ENCODE results near the gene IL13.

IL13 gene

DNA sequence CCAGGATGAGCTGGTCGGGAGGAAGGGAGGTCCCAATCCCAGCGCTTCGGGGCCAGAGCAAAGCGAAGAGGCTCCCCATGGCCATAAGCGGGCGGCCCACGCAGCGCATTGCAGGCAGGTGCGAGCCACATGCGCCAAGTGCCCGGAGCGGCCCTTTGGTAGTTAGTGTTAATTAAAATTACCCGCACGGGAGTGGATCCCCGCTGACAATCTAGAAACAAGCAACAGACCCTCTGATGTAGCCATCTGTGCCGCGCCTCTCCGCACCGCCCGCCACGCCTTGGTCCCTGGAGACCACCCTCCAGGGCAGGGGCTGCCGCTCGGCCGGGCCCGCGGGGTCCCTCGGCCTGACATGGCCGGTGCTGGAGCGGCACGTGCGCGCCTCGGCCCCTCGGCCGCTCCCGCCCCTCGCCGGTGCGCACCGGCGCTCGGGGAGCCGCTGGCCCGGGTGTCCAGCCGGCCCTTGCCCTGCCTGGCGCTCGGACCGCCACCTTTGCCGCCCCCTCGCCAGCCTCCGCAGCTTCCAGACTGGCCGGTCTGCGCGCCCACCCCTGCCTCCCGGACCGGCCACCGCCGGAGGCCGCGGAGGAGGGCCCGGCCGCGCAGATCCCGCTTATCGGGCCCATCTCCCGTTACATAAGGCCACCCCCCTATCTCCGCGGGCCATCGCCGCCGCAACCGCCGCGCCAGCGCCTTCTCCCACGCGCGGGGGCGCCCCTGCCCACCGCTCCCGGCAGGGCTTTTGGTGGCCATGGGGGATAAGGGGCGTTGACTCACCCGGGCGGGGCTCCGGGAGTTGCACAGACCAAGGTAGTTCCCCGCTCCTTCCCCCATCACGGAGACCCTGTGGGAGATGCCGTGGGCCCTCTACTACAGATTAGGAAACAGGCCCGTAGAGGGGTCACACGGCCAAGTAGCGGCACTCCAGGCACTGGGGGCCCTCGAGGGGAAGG lies 1.9 kb upstream of the IL13 start:
- DNase-seq (ENCODE audit: low spot score), result peak; percentile 42

- DNase-seq (ENCODE audit: low spot score), result no peak
Measured at GRCh38 chr5:132656774-132657355, 1.1 kb upstream of the IL13 start.

DNA sequence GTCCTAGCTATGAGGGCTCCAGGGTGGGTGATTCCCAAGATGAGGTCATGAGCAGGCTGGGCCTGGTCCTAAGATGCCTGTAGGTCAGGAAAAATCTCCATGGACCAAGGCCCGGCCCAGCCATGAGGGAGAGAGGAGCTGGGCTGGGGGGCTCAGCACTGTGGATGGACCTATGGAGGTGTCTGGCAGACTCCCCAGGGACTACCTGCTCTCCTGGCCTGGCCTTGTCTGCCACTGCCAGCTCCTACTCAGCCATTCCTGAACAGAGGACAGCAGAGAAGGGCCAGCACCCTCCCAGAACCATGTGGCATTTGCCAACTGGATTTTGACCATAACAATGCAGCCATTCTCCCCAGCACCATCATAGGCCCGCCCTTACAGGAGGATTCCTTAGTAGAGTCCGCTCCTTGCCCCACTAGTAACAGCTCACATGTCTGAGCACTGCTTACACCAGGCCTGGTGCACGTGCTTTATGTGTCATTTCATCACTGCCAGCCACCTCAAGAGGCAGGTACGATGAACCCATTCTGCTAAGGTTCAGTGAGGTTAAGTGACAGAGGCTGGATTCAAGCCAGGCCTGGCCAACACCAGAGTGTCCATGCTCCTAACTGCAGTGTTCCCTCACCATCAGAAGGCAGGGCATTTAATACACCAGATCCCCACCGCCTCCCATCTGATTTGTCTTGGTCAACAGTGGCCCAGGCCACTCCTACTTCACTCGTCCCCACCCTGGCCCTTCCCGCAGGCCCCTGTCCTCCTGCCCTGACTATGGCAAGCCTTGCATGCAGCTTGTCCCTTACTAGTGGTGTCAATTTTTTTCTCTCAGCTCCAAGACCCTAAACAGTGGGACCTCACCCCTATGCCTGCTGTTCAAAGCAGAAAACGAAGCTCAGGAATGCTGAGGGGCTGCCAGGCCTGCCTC lies 669 bp downstream of the IL13 start:
- DNase-seq (ENCODE audit: low spot score), result no peak

GRCh38 chr5:132659598-132660493 lies 1.9 kb downstream of the IL13 start:
- no peak for DNase-seq (ENCODE audit: low spot score)

- no peak for DNase-seq (ENCODE audit: low spot score)
Measured at GRCh38 chr5:132661231-132662003, 3.4 kb downstream of the IL13 start.

DNA sequence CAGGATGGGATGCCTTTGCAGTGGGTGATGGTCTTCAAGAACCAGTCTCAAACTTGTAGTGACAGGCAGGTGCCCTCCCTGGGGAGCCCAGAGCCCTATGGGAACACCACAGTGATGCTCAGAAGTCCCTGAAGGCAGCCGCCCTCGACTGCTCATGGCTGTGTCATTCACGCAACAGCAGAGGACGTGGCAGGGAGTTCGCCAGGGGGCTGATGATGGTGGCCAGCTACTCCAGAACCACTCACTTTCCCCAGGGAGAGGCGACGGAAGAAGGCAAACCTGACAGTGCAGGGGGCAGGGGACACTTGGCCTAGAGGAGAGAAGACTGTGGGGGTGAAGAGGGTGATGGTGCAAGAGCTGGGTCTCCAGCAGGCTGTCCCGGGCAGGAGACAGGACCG lies 4.0 kb downstream of the IL13 start:
- DNase-seq (ENCODE audit: low spot score), result no peak

DNA sequence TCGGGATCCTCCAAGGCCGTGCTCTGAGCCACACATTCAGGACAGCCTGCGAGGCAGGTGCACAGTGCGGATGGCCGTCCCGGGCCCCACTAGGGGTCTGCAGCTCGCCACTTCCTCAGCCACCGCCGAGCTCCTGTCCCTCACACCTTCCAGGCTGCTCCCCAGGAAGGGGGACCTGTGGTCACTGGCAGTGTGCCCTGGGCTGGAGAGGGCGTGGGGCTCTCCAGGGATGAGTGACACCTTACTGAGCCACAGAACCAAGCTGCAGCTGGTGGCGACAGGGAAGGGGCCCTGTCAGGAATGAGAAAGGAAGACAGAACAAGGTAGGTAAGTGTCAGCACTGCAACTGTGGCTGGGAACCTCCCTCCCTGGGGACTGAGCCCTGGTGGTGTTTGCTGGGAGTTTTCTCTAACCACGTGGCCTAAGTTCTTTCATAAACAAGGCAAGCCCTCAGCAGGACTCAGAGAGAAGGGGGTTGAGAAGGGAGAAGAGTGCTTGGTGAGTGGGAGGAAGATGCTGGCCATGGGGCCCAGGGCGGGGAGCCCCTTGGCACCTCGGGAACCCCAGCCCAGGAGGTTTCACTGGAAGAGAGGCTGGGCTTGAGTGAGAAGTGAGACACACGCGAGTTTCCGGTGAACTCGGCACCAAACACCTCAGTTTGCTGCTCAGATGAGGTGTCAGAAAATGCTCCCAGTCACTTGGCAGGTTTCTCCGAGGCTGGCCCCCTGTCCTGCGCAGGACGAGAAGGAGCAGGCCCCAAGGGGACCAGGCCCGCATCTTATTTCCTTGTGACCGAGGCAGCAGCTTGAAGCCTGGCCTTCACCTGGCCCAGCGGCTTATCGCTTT lies 5.2 kb downstream of the IL13 start:
- no peak for DNase-seq (ENCODE audit: low spot score)

DNA sequence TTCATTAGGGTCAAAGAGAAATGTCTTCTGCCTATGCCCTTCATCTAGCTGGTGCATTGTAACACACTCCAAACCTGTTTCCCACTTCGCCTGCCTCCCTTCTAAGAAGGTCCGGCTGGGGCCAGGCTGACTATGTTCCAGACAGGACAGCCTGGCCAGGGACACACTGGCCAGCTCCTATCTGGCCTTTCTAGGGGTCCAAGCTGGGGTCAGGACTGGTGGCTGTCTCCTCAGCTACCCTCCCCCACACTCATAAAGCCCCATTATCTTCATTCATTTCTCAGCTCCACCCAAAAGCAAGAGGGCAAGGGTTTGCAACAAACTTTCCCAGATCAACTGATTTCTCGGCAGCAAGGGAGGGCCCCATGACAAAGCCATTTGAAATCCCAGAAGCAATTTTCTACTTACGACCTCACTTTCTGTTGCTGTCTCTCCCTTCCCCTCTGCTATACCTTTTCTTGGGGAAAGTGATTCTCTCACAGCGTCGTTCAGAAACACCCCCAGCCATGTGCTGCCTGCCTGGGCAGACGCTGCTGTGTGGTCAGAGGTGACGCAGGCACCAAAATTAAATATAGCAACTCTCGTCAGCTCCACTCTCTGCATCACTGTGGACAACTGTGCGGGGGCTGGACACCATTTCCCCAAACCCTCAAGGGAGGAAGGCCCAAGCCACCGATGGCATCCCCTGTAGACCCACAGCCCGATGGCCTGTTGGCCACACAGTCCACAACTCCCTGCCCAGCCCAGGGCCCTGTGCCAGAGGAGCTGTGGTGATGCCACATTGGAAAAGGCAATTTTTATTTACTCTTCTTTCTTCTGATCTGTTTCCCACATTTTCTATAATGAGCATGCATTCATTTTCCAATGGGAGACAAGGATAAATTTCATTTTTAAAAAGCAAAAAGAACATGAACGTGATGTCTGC lies 6.1 kb downstream of the IL13 start:
- DNase-seq (ENCODE audit: low spot score), result no peak

DNA sequence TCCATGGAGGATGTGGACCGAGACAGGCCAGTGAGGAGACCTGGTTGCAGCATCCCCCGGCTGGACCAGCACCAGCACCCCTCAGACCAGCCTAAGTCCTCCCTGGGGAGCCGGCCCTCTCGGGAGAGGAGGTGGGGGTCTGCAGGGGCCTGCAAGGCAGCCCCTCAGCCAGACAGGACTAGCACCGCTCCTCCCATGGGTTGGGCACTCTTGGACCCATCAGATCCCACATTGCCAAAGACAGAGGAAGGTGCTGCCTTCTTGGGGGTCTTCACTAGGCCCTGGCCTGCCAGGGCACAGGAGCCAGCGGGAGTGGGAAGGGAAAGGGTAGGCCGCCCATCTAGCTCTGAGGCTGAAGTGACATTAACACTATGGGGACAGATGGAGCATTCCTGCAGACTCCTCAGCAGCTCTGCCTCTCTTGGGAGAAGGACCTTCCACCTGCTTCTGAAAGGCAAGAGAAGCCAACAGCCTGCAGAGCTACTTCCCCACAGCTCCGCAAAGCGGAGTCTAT lies 6.8 kb downstream of the IL13 start:
- DNase-seq (ENCODE audit: low spot score), result no peak

DNA sequence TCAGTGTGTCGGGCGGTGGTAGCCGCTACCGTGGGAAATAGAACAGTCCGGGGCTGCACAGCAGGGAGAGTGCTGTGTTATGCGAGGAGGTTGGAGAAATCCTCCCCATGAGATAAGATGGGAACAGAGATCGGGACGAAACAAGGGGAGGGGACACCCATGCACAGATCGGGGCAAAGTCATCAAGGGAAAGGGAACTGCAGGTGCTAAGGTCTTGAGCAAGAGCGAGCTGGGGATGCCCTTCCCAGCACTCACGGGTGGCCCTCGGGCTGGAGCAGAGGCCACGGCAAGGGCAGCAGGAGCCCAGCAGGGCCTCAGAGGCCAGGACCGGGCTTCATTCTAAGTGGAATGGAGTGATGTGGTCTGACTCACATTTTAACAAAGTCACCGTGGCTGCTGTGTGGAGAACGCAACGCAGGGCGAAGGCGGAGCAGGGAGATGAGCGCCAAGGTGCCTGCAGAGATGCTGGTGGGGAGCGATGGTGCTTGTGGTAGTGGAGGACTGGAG lies 7.7 kb downstream of the IL13 start:
- no peak for DNase-seq (ENCODE audit: low spot score)

DNA sequence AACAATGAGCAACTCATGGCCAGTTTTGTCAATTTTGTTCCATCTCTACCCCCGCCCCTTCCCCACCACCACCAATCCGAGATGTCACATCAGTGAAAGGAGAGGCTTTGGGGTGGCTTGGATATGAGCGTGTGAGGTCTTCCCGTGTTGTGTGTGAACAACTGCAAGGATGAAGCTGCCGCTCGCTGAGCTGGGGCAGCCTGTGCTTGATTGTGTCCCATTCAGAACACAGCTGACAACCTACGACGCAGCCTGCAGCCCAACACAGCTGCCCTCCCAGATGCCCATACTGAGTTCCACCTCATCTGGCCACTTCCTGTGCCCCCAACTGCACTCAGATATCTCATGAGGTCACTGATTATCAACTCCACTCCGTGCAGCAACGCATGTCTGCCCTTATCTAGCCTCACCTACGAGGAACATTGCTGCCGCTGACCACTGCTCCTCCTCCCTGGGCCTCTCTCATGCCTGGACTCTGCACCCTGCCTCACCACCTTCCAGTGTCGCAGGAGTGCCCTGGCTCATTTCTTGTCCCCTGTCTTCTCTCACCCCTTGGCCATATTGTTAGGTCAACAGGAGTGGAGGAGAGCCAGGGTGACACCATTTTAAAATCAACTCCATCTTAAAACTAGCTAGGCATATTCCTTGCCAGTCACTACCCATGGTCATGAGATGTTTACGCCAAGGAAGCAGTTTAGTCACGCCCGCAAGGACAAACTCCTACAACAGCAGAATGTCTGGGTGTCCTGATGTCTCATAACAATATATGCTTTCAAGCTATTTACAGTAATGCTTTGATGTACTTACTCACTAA lies 8.5 kb downstream of the IL13 start:
- DNase-seq (ENCODE audit: low spot score), result no peak

- DNase-seq (ENCODE audit: low spot score), result no peak
Measured at GRCh38 chr5:132667309-132667708, 9.3 kb downstream of the IL13 start.

DNA sequence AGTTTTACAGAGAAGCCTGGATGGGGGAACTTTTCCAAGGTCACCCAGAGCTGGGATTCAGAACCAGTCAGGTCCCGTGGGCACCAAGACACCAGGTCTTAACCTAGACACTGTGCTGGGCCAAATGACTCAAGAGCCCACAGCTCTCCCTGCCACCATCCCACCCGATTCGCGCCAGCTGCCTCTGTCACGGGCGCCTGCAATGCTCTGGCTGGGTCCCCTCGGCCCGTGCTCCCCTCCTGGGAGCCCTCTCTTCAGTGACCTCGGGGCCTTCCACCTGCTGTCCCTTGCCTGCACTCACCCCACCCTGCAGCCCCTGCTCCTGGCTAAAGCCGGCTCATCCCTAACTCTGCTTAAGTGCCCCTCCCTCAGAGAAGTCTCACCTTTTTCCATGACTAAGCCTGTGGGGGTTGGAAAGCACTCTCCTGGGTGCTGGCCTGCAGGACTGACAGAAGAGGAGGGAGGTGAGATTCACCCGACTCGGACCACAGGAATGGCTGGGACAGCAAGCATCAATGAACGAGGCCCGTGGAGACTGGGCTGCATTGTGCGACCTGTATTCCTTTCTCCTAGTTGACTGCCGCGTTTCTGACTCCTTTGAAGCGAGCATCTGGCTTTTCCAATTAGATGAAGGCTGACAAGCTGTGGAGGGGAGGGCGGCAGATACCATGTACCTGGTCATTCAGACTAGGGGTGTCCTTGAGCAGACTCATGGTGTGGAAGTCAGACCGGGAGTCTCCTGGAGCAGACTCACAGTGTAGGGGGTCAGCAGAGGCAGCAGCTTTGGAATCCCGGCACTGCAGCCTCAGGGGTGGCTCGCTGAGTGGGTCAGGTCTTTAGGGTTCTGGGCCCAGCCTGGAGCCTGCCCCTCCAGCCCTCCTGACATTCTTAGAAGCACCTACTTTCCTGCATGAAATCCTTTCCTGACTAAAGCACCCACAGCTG lies 10.1 kb downstream of the IL13 start:
- no peak for DNase-seq (ENCODE audit: low spot score)

- DNase-seq (ENCODE audit: low spot score), result no peak
Measured at GRCh38 chr5:132668706-132669454, 10.9 kb downstream of the IL13 start.

DNA sequence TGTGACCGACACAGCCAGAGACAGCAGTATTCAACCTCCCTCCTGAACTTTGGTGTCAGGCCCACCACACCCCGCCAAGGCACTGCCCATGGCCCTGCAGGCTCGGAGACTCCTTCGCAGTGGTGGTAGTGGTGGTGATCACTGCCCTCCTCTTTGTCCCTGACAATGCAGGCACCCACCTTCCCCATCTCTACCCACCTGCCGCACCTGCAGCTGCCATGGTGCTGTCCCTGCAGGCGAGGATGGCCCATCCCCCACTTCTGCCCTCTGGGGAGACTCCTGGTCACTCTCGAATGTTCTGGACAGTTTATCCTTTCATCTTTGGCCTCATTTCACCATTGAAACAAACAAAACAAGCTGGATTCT lies 11.5 kb downstream of the IL13 start:
- DNase-seq (ENCODE audit: low spot score), result no peak
